Common myeloid progenitor, CD34-positive (primary cell): ENCODE data around the gene RPS13.
"Not testable (repeated sequence)": the region's sequence is repeated elsewhere in the genome, so short reads cannot be mapped to it uniquely, and the experiment has no call there.

Source experiments
- CTCF ChIA-PET: fragments of 350-600 bp; sonication (Branson Sonifier 250); formaldehyde crosslinking; loops from one replicate; lab custom pipeline; 2021; ENCODE audit warnings: antibody characterized with exemption; lab: Charles Lee
- POLR2A ChIA-PET: fragments of 350-600 bp; sonication (Branson Sonifier 250); formaldehyde crosslinking; loops from one replicate; lab custom pipeline; 2021; ENCODE audit warnings: antibody characterized with exemption; lab: Charles Lee
- DNase-seq, 3 donors: peaks; one replicate each; pipeline versions ENCODE4 v3.0.0 to v3.0.0-alpha.2; 2013
- H3K27ac ChIP-seq, 2 experiments: 1 replicate in 1 of 2; 2 replicates in 1 of 2; pipeline ENCODE4 v1.7.0; 2013; ENCODE audit warnings: inconsistent platforms in 2 of 2, low read length in 2 of 2, mild to moderate bottlenecking in 2 of 2, low read depth in 1 of 2, moderate library complexity in 1 of 2; ENCODE audit not compliant: severe bottlenecking in 2 of 2, insufficient read depth in 1 of 2, poor library complexity in 1 of 2
- H3K27me3 ChIP-seq, 5 experiments: replicated peaks in 2 of 5; 1 replicate in 3 of 5; 2 replicates in 2 of 5; pipeline versions ENCODE4 v1.6.1 to v1.7.0; 2013; ENCODE audit warnings: low read length in 4 of 5, mild to moderate bottlenecking in 2 of 5, moderate library complexity in 2 of 5, inconsistent platforms in 1 of 5; ENCODE audit not compliant: insufficient read depth in 5 of 5, control insufficient read depth in 4 of 5
- H3K36me3 ChIP-seq, 4 experiments: 1 replicate in 2 of 4; 2 replicates in 2 of 4; pipeline versions ENCODE4 v1.6.1 to v1.7.0; 2013; ENCODE audit warnings: low read length in 3 of 4, control low read depth in 1 of 4, mild to moderate bottlenecking in 1 of 4; ENCODE audit not compliant: control insufficient read depth in 4 of 4, insufficient read depth in 4 of 4
- H3K4me1 ChIP-seq, 4 experiments: 1 replicate in 3 of 4; 2 replicates in 1 of 4; pipeline versions ENCODE4 v1.6.1 to v1.7.1; 2013; ENCODE audit warnings: low read length in 3 of 4, mild to moderate bottlenecking in 3 of 4, control low read depth in 1 of 4, inconsistent platforms in 1 of 4, moderate library complexity in 1 of 4; ENCODE audit not compliant: control insufficient read depth in 4 of 4, insufficient read depth in 4 of 4; ENCODE audit errors: control extremely low read depth in 1 of 4
- H3K4me3 ChIP-seq, 7 experiments: 1 replicate in 4 of 7; 2 replicates in 3 of 7; pipeline versions ENCODE4 v1.5.1 to v1.7.0; 2013; ENCODE audit warnings: mild to moderate bottlenecking in 7 of 7, low read length in 6 of 7, moderate library complexity in 6 of 7, inconsistent platforms in 2 of 7, low read depth in 2 of 7, control low read depth in 1 of 7; ENCODE audit not compliant: insufficient read depth in 4 of 7, control insufficient read depth in 1 of 7; ENCODE audit errors: extremely low read depth in 1 of 7
- H3K9me3 ChIP-seq, 5 experiments: 1 replicate in 4 of 5; 2 replicates in 1 of 5; pipeline versions ENCODE4 v1.6.1 to v1.7.1; 2013; ENCODE audit warnings: low read length in 4 of 5, mild to moderate bottlenecking in 2 of 5, inconsistent platforms in 1 of 5, low read depth in 1 of 5, moderate library complexity in 1 of 5; ENCODE audit not compliant: control insufficient read depth in 4 of 5, insufficient read depth in 2 of 5; ENCODE audit errors: control extremely low read depth in 1 of 5
- WGBS: methylation state at CpG from one replicate; pipeline ENCODE4 v1.1.5; 2013; ENCODE audit not compliant: insufficient coverage; 5-methylcytosine and 5-hydroxymethylcytosine counted together

RPS13 gene

GRCh38 chr11:17036666-17037658, 40.5 kb downstream of the RPS13 start:
- H3K36me3 ChIP-seq = no peaks in the 10 kb centered on the region
- ChIA-PET POLR2A (no interaction called here), CTCF (interaction anchor here (1.0 kb wide), 1 partner anchor 214 kb away, joined by 3 read pairs; no protein-coding TSS in a partner anchor)
- H3K27ac ChIP-seq = no peak overlapping the region
- WGBS = 97% methylated on average over 6 of the region's 6 CpGs
- DNase-seq = no peak
- H3K4me1 ChIP-seq = no peaks in the 10 kb centered on the region
- H3K27me3 ChIP-seq = no peaks in the 10 kb centered on the region
- peaks cover 0 to 4% (median 0%) of the 10 kb centered on the region in 5 experiments for H3K9me3 ChIP-seq
- H3K4me3 ChIP-seq = no peak overlapping the region

GRCh38 chr11:17034027-17034426, 43.4 kb downstream of the RPS13 start:
- H3K27me3 ChIP-seq, DNase-seq, H3K9me3 ChIP-seq, H3K4me1 ChIP-seq, H3K36me3 ChIP-seq, POLR2A ChIA-PET, H3K4me3 ChIP-seq, H3K27ac ChIP-seq: not testable (repeated sequence)
- CTCF ChIA-PET = interaction anchor here (1.1 kb wide), 1 partner anchor 13 kb away, joined by 3 read pairs; no protein-coding TSS in a partner anchor
- 100% methylated on average over 9 of the region's 10 CpGs for WGBS

GRCh38 chr11:17026487-17027082, 50.9 kb downstream of the RPS13 start:
- no peak for DNase-seq
- Histone ChIP-seq H3K4me3 (no peak overlapping the region), H3K4me1 (no peaks in the 10 kb centered on the region), H3K9me3 (no peaks in the 10 kb centered on the region), H3K27me3 (peaks cover 0 to 2% (median 0%) of the 10 kb centered on the region in 5 experiments), H3K27ac (no peak overlapping the region), H3K36me3 (no peaks in the 10 kb centered on the region)
- CTCF ChIA-PET = interaction anchor here (0.6 to 1.8 kb wide), 3 partner anchors 12 to 86 kb away, joined by 3 to 4 read pairs (median 3); no protein-coding TSS in a partner anchor
- POLR2A ChIA-PET = no interaction called here
- 100% methylated on average over 1 of the region's 3 CpGs for WGBS

GRCh38 chr11:17024924-17025323, 52.5 kb downstream of the RPS13 start:
- ChIA-PET CTCF (no interaction called here), POLR2A (no interaction called here)
- peaks cover 0 to 2% (median 0%) of the 10 kb centered on the region in 5 experiments for H3K27me3 ChIP-seq
- no peak overlapping the region for H3K27ac ChIP-seq
- DNase-seq = no peak
- H3K9me3 ChIP-seq = no peaks in the 10 kb centered on the region
- WGBS = no CpG with 5 or more reads among the region's 2 CpGs
- H3K4me3 ChIP-seq = no peak overlapping the region
- H3K4me1 ChIP-seq = no peaks in the 10 kb centered on the region
- H3K36me3 ChIP-seq = no peaks in the 10 kb centered on the region
